GM19193 (cell line): Measurements from ENCODE around the gene GREB1L.

ENCODE experiments used
- POLR2A ChIP-seq: IDR thresholded peaks from 4 replicates; pipeline ENCODE4 v1.6.1; 2011; ENCODE audit not compliant: insufficient read depth, insufficient read length; ENCODE audit errors: extremely low read depth

Gene GREB1L

GRCh38 chr18:21507913-21508701 lies 266.1 kb downstream of the GREB1L start:
- no peak for TF ChIP-seq POLR2A

GRCh38 chr18:21509062-21509461 lies 267.0 kb downstream of the GREB1L start:
- TF ChIP-seq POLR2A: no peak

GRCh38 chr18:21513292-21513691 lies 271.3 kb downstream of the GREB1L start:
- no peak for TF ChIP-seq POLR2A

GRCh38 chr18:21513741-21514140 lies 271.7 kb downstream of the GREB1L start:
- no peak for TF ChIP-seq POLR2A

- TF ChIP-seq POLR2A: no peak
These were observed 280.5 kb downstream of the GREB1L start for GRCh38 chr18:21522530-21522929.

- no peak for TF ChIP-seq POLR2A
These were observed 283.9 kb downstream of the GREB1L start for GRCh38 chr18:21525916-21526315.

- TF ChIP-seq POLR2A: no peak
These were observed 284.4 kb downstream of the GREB1L start for GRCh38 chr18:21526463-21526862.

- no peak for TF ChIP-seq POLR2A
These were observed 292.3 kb downstream of the GREB1L start for GRCh38 chr18:21534327-21534726.

- no peak for TF ChIP-seq POLR2A
These were observed 296.2 kb downstream of the GREB1L start for GRCh38 chr18:21538230-21538629.

- TF ChIP-seq POLR2A: no peak
These were observed 304.4 kb downstream of the GREB1L start for GRCh38 chr18:21546423-21546822.

GRCh38 chr18:21548647-21549046 lies 306.6 kb downstream of the GREB1L start:
- no peak for TF ChIP-seq POLR2A

GRCh38 chr18:21550510-21550970 lies 308.5 kb downstream of the GREB1L start:
- TF ChIP-seq POLR2A: no peak

- TF ChIP-seq POLR2A: no peak
These were observed 315.7 kb downstream of the GREB1L start for GRCh38 chr18:21557607-21558253.

GRCh38 chr18:21559195-21559594 lies 317.2 kb downstream of the GREB1L start:
- TF ChIP-seq POLR2A: no peak

GRCh38 chr18:21571772-21572171 lies 329.7 kb downstream of the GREB1L start:
- no peak for TF ChIP-seq POLR2A
